Fibroblast of gingiva (primary cell): Measurements from ENCODE around the gene P2RY13.

Source experiments
- DNase-seq: peaks from one replicate; pipeline ENCODE4 v3.0.0-alpha.2; 2011; ENCODE audit warnings: low read depth

Gene P2RY13

GRCh38 chr3:151329363-151329762 is at the start of gene P2RY13:
Gene P2RY13 (minus strand): TSS chr3:151329549. CDS start chr3:151329528, 21 bp downstream.
- no peak for DNase-seq

GRCh38 chr3:151377768-151378385 is 48.5 kb upstream of the P2RY13 start:
- no peak for DNase-seq

DNA sequence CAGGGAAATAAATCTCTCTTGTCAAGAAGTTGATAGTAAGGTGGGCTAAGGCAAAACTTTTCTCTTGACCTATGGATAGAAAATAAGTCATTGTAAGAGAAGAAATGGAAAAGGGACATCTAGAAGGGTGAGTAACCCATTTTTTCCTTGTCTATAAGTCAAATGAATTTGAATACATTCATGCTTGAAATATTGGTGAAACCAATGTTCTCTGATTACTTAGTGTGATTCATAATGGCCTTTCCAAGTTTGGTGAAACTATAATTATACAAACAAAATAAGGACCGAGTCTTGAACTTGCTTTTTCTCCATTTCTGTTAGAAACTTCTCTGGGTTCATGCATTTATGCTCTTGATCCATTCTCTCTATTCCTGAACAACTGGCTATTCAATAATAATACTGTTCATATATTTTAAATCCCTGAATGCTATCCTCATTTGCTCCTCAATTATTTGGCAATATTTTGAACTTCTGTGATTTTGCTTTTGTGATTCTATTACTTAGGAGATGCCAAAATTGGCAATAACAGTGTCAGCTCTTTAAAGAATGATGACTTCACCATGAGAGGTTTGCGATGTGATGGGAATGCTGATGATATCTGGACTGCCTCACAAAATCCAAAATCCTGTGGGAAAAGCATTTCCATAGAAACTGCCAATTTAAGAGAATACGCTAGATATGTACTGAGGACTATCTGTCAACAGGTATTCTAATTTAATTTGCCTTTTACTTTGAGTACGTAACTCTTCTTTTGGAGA is 42.9 kb upstream of the P2RY13 start:
- DNase-seq, result no peak

DNA sequence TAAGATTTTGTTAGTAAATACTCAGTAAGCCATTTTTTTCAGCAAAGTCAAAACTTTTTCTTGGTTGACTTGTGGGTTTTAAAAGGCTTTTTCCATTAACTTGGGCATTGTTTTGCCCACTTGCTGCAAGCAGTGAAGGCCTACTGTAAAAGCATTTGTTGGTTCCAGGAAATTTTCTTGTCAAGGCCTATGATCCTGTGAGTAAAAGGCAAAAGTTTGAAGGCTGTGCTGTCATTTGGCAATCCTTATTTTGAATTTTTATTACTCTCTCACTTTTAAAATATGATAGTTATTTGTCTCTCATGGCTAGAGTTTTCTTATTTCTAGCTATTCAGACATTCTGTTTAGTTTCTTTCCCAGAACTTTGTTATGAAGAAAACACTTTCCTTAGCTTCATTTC is 42.2 kb upstream of the P2RY13 start:
- DNase-seq, result peak; percentile 11

GRCh38 chr3:151367448-151367847 is 38.1 kb upstream of the P2RY13 start:
- no peak for DNase-seq

GRCh38 chr3:151366993-151367392 is 37.6 kb upstream of the P2RY13 start:
- no peak for DNase-seq

GRCh38 chr3:151362751-151363174 is 33.4 kb upstream of the P2RY13 start:
- DNase-seq, result peak; percentile 49

DNA sequence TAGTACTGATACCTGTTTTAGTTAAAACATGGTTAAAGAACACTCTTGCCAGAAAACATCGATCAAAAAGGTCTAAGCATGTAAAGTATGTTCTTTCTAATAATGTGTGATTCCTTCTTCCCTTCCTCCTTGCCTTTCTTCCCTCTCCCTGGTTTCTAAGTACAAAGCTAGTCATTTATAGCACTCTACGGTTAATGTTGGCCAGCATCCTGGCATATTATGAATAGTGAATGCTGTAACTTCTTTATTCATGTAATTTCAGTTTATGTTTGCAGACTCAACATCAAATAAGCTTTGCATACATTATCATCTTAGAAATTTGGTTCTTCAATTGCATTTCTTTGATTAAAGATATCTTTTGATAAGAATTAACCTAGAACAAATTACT is 28.1 kb upstream of the P2RY13 start:
- DNase-seq, result no peak

- DNase-seq, result peak; percentile 30
These were observed 27.6 kb upstream of the P2RY13 start for GRCh38 chr3:151356794-151357462.

DNA sequence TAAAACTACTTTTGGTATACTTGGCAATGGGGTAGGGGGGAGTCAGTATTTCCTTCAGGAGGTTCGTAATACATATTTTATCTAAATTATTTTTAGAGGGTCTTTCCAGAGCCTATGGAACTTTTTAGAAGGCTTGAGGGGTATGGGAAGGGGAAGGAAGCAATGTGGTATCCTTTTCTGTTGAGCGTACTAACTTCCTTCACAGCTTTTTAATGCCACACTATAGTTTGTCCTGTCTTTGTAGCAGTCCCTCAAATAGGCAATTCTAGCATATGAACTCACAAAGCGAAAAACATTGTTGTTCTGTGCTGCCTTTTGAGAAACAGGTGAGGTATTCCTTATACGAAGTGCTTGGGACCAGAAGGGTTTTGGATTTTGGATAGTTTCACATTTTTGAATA is 22.3 kb upstream of the P2RY13 start:
- DNase-seq, result no peak

DNA sequence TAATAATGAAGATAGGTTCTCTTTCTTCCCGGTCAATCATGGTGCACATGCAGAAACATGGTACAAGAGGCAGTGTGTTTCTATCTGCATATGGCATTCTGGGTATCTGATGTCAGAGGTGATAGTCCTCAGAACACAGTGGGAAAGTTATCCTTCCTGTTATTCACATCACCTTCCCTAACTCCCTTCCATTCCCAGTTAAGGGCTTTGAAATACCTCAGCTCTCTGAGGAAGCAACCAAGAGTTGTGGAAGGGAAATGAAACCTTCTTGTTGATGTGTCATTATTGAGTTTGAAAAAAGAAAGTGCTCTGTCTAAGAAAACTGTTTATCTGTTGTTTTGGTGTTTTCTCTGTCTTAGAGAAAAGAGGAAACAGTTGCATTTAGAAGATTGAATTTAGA is 21.9 kb upstream of the P2RY13 start:
- DNase-seq, result no peak

- no peak for DNase-seq
These were observed 21.3 kb upstream of the P2RY13 start for GRCh38 chr3:151350656-151351055.

GRCh38 chr3:151347432-151347831 is 18.1 kb upstream of the P2RY13 start:
- no peak for DNase-seq

- DNase-seq, result no peak
These were observed 16.9 kb upstream of the P2RY13 start for GRCh38 chr3:151346292-151346691.

DNA sequence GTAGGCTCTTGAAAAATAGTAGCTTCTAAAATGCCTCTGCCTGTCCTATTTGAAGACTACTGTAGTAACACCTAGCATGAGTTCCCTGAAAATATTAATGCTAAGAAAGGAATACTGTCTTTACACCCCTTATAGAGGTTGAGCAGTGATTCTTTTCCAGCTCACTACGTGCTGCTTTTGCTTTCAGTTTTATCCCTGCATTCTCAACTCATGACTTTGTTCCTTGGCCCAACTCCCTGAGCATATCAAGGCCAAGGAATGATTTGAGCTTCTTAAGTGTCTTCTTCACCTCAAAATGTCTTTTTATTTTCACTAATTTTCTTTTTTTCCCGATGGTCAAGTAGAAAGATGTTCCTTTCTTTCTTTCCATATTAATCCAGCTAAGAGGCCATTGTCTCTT is 16.5 kb upstream of the P2RY13 start:
- peak; percentile 57 for DNase-seq

- no peak for DNase-seq
These were observed 2.3 kb upstream of the P2RY13 start for GRCh38 chr3:151331696-151332095.

DNA sequence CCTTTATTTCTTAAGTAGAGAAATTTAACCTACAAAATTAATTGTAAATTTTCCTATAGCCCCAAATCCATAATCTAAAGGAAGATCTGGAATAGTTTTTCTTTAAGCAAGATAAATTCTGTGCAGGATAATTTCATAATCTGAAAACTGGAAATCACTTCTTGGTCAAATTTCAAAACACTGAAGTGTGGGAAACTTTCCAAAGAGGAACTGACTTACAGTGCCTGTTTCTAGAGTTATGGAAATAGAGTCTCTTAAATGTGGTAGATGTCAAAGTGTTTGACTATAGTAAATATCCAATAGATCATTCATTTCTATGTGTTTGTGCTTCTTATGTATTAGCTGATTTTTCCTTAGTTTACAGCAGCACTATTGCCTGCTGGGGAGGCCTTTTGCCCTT is 1.6 kb upstream of the P2RY13 start:
- DNase-seq, result peak; percentile 50

GRCh38 chr3:151330379-151330778 is 1.0 kb upstream of the P2RY13 start:
- DNase-seq, result no peak

- peak; percentile 66 for DNase-seq
These were observed 902 bp downstream of the P2RY13 start for GRCh38 chr3:151328298-151328995.

DNA sequence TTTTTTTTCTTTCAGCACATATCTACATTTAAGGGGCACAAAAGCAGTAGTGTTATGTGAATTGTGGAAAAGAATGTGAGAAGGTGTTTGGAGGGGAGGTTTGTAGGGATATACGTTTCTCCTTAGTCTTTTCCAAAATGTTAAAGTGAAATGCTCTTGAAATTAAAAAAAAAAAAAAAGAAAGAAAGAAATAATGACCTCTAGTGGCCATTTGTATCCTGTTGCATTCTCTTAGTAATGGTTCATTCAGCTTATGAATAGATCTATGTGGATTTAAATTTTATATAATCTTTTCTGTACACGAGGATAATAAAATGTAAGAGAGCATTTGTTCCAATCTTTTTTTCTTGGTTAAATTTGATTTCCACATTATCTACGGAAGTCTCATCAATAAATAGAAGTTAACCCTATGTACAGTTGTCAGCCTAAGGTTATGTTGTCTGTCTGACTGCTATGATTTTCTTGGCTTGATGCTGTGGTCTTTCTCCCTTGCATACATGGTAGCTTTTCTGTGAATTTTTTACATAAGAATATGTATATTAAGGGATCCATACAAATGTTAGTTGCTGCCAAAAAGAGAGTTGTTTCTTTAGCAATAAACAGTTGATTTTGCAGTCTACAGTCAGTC is 1.7 kb downstream of the P2RY13 start:
- peak; percentile 24 for DNase-seq

GRCh38 chr3:151322511-151322910 is 6.8 kb downstream of the P2RY13 start:
- no peak for DNase-seq

- no peak for DNase-seq
These were observed 7.8 kb downstream of the P2RY13 start for GRCh38 chr3:151321526-151321925.
